HG02981 (cell line): ENCODE data around the gene GBX2.

Experiments
- ATAC-seq: cut with Tn5 transposase; IDR thresholded peaks from one replicate; pipeline ENCODE4 v1.9.1; 2021; ENCODE audit warnings: mild to moderate bottlenecking, moderate library complexity; ENCODE audit not compliant: unreplicated experiment

Gene GBX2

GRCh38 chr2:236168110-236169080, at the start of gene GBX2:
GBX2 (minus strand) TSS chr2:236168386; CDS start chr2:236167971, 415 bp downstream.
- ATAC-seq, result no peak

GRCh38 chr2:236217926-236218325, 49.7 kb upstream of the GBX2 start:
- ATAC-seq, result no peak

- no peak for ATAC-seq
Observed at GRCh38 chr2:236216711-236217110, 48.5 kb upstream of the GBX2 start.

- no peak for ATAC-seq
Observed at GRCh38 chr2:236215761-236216333, 47.7 kb upstream of the GBX2 start.

- ATAC-seq, result no peak
Observed at GRCh38 chr2:236215196-236215595, 47.0 kb upstream of the GBX2 start.

GRCh38 chr2:236214376-236214995, 46.3 kb upstream of the GBX2 start:
- no peak for ATAC-seq

GRCh38 chr2:236211296-236211695, 43.1 kb upstream of the GBX2 start:
- no peak for ATAC-seq

GRCh38 chr2:236210536-236210935, 42.4 kb upstream of the GBX2 start:
- ATAC-seq, result no peak

GRCh38 chr2:236209996-236210395, 41.8 kb upstream of the GBX2 start:
- no peak for ATAC-seq

- ATAC-seq, result no peak
Observed at GRCh38 chr2:236209535-236209934, 41.3 kb upstream of the GBX2 start.

GRCh38 chr2:236208019-236208926, 40.1 kb upstream of the GBX2 start:
- ATAC-seq, result no peak

- ATAC-seq, result no peak
Observed at GRCh38 chr2:236207472-236207871, 39.3 kb upstream of the GBX2 start.

- ATAC-seq, result no peak
Observed at GRCh38 chr2:236205867-236206645, 37.9 kb upstream of the GBX2 start.

- ATAC-seq, result no peak
Observed at GRCh38 chr2:236204953-236205352, 36.8 kb upstream of the GBX2 start.

GRCh38 chr2:236200378-236200777, 32.2 kb upstream of the GBX2 start:
- ATAC-seq, result no peak

GRCh38 chr2:236196366-236196765, 28.2 kb upstream of the GBX2 start:
- no peak for ATAC-seq

GRCh38 chr2:236195726-236196125, 27.5 kb upstream of the GBX2 start:
- no peak for ATAC-seq

GRCh38 chr2:236194786-236195185, 26.6 kb upstream of the GBX2 start:
- ATAC-seq, result no peak

GRCh38 chr2:236193026-236193425, 24.8 kb upstream of the GBX2 start:
- ATAC-seq, result no peak

GRCh38 chr2:236190674-236191073, 22.5 kb upstream of the GBX2 start:
- no peak for ATAC-seq
